HK-2 (cell line): Measurements from ENCODE around the gene SLC30A5.
"Not testable (repeated sequence)": the region's sequence is repeated elsewhere in the genome, so short reads cannot be mapped to it uniquely, and the experiment has no call there.

Experiments used
- DNase-seq: peaks from one replicate; pipeline ENCODE4 v3.0.0-alpha.2; 2018; ENCODE audit not compliant: unreplicated experiment

Gene SLC30A5

DNA sequence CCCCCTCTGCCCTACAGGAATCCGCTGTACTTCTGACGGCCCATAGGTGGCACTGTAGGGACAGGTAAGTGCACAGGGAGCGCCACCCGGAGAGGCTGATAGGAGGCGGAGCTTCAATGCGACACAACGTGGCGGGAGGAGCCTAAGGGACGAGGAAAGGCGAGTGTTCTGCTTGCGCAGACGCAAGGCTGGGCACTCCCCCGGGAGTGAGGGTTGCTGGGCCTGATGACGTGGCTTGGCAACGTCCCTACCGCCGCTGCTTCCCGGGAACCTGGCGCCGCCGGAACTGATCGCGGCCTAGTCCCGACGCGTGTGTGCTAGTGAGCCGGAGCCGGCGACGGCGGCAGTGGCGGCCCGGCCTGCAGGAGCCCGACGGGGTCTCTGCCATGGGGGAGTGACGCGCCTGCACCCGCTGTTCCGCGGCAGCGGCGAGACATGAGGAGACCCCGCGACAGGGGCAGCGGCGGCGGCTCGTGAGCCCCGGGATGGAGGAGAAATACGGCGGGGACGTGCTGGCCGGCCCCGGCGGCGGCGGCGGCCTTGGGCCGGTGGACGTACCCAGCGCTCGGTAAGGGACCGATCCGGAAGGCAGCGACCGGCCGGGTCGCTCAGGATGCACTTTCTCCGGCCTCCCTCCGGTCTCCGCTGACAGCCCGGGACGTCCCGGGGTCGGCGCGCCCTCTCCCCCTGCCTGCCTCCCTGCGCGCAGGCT, at the start of gene SLC30A5:
SLC30A5 (plus strand) TSS at position 244 of the 712 bp plus-strand sequence; CDS start at position 486, 242 bp downstream.
- DNase-seq = peak; percentile 96

DNA sequence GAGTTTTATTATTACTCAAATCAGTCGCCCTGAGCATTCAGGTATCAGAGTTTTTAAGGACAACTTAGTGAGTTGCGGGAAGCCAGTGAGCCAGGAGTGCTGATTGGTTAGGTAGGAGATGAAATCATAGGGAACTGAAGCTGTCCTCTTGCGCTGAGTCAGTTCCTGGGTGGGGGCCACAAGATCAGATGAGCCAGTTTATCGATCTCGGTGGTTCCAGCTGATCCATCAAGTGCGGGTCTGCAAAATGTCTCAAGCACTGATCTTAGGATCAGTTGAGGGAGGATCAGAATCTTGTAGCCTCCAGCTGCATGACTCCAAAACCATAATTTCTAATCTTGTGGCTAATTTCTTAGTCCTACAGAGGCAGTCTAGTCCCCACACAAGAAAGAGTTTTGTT, 48.6 kb upstream of the SLC30A5 start:
- not testable (repeated sequence) for DNase-seq

DNA sequence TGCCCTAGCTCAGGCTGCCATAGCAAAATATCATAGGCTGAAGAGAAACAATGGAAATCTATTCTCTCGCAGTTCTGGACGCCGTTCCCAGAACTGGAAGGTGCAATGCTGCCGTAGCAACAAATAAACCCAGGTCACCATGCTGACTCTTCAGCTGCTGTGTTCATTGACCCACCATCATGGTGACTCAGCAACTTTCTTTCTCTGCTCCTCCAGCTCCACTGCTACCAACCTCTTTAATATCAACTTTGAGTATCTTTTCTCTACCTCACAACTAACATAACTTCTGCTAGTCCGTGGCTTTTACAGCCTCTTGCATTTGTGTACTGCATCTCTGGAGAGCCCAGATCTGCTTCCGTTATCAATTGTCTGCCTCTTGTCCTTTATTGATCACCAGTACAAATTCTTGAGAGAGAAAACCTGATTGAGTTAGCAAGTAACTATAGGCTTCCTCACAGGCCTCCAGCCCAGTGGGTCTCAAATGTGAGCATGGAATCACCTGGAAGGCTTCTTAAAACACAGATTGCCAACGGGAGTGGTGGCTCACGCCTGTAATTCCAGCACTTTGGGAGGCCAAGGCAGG, 47.3 kb upstream of the SLC30A5 start:
- DNase-seq = peak; percentile 3

DNA sequence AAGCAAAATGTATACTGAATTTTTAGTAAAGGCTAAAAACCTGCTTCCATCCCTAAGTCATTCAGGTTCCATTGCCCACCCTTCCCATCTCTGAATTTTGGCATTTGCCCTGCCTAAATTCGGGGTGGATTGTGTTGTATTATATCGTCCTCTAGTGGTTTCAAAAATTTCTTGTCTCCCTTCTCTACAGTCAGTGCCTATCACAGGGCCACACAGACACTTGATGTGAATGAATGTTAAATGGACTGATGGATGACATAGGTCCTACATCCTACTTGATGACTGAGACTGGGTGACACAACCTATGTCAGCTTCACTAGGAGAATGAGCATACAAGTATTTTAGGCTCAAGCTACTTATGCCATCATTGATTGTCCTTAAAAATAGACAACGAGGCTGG, 45.6 kb upstream of the SLC30A5 start:
- no peak for DNase-seq

DNA sequence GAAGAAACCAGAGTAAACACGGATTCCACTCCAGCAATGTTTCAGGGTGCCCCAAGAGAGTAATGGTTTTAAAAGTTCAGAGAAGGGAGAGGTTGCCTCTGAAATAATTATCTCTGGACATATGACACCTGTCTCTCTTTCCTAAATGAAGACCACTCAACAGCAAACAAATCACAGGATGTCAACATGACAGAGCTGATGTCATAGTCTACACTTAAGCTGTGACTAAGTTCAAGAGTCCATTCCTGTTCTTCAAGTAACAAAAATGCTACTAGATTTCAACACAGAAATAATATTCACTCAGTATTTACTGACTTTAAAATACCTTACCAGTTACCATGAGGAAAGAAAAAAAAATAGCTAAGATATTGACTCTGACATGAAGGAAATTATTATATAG, 44.7 kb upstream of the SLC30A5 start:
- DNase-seq = no peak

DNA sequence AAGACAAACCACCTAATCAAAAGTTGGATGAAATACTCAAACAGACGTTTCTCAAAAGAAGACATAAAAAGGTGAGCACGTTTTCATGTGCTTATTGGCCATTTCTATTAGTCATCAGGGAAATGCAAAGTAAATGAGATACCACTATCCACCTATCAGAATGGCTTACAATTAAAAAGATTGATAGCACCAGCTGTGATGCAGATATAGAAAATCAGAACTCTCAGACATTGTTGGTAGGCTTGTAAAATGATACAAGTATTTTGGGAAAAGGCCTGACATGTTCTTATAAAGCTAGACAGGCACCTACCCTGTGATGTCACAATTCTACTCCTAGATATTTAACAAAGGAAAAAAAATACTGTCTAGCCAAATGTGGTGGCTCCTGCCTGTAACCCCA, 44.0 kb upstream of the SLC30A5 start:
- DNase-seq = no peak

DNA sequence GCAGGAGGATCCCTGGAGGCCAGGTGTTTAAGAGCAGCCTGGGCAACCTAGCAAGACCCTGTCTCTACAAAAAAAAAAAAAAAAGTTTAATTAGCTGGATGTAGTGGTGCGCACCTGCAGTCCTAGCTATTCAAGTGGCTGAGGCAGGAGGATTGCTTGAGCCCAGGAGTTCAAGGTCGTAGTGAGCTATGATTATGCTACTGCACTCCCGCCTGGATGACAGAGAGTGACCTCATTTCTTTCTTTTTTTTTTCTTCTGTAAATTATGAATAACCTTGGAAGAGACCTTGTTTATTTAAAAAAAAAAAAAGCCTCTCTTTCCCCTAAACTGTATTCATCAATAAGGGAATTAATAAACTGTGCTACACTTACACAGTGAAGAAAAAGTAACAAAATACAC, 43.6 kb upstream of the SLC30A5 start:
- no peak for DNase-seq

DNA sequence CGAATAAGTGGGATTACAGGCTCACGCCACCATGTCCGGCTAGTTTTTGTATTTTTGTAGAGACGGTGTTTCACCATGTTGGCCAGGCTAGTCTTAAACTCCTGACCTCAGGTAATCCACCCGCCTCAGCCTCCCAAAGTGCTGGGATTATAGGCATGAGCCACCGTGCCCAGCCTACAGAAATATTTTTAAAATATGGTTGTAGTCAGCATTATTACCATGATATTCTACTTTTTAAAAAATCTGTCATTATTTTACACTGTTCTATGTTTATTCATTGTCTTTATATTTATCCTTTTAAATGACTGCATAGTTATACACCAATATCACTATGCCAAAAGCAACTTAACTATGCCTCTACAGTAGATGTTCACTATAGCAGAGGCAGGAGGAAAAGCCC, 41.6 kb upstream of the SLC30A5 start:
- no peak for DNase-seq

DNA sequence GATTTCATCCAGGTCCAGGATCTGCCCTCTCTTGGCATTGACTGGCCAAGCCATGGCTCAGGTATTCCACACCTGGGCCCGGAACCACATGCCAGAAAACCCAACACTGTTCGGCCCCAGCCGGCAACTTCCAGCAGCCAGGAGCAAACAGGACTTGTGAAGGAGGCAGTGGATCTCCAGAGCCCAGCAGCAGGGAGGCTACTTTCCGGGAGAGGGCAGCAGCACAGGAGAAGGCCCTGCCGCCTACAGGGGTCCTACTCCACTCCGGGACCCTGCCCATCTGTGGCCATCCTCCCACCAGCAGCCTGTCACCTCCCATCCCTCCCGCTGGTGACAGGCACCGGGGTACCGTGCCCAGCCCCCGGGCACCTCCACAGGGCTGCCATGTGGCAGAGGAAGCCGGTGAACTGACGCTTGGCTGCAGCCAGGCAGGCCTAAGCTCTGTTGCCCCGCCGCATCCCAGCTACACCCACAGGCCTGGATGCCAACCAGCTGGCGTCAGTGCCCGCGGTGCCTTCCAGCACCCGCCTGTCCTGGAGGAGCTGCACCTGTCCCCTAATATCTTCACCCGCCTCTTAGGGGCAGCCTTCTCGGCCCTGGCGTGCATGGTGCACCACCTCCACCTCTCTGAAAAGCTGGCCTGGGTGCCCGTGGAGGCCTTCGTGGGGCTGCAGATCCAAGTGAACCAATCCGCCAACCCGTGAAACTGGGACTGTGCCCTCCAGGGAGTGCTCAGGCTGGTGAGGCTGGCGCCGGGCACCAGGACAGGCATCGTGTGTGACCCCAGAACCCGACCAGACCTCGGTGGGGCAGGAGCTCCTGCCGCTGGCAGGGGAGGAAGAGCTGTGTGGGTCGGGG, 18.9 kb upstream of the SLC30A5 start:
- no peak for DNase-seq

DNA sequence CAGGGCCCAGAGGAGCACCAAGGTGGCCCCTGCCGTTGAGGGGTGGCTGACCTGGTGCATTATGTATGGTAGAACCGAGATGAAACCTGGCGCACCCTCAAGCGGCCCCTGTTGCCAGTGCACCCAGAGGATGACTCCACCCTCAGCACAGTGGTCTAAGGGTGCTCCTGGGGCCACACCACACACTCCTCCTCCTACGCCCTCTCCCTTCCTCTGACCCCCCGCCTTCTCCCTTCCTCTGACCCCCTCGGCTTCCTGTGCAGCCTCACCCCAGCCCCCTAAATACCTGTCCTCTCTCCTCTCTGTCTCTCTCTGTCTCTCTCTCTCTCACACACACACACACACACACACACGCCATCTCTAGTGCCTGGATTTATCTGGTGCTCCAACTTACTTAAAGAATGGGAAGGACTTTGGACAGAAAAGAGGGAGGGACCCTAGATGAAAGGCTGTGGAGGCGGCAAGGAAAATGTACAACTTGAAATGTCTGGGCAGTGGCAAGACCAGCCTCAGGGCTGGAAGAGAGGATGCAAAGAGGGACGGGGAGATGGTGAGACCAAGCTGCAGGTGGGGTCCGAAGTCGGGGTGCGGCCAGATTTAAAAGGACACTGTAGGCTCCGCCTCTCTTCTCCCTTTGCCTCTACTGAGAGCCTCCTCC, 18.2 kb upstream of the SLC30A5 start:
- no peak for DNase-seq

DNA sequence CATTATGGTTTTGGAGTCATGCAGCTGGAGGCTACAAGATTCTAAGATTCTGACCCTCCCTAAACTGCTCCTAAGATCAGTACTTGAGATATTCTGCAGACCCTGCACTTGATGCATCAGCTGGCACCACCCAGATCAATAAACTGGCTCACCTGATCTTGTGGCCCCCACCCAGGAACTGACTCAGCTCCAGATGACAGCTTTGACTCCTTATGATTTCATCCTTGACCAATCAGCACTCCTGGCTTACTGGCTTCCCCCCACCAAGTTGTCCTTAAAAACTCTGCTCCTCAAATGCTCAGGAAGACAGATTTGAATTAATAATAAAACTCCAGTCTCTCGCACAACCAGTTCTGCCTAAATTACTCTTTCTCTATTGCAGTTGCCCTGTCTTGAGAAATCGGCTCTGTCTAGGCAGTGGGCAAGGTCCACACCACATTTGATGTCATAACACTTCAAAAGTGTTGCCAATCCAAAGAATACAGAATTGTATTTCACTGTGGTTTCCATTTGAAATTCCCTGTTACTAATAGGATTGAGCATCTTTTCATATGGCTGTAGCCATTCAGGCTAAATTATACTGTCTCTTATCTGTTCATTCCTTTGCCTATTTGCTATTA, 14.8 kb upstream of the SLC30A5 start:
- DNase-seq = no peak

DNA sequence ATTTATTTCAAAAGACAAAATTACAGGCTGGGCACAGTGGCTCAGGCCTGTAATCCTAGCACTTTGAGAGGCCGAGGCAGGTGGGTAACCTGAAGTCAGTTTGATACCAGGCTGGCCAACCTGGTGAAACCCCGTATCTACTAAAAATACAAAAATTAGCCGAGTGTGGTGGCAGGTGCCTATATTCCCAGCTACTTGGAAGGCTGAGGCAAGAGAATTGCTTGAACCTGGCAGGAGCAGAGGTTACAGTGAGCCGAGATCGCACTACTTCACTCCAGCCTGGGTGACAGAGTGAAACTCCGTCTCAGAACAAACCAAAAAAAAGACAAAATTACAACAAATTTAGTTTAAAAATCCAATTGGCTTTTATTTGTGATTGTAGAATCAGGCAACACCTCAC, 14.3 kb upstream of the SLC30A5 start:
- DNase-seq = no peak

DNA sequence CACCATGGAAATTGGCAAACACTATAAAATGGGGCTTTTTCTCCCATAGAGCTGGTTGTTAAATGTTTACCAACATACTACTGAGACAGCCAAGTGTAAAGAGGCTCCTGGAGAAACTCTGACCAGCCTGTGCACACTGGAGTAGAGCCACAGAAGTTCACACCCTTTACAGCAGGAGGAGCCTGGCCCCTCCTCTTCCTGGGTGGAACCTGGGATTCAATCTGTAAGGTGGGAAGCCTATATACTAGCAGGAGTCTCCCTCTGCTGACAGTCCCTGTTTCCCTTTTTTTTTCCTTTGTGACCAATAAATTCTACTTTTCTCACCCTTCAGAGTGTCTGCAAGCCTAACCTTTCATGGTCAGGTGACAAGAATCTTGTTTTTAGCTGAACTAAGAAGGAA, 10.4 kb upstream of the SLC30A5 start:
- peak; percentile 11 for DNase-seq

DNA sequence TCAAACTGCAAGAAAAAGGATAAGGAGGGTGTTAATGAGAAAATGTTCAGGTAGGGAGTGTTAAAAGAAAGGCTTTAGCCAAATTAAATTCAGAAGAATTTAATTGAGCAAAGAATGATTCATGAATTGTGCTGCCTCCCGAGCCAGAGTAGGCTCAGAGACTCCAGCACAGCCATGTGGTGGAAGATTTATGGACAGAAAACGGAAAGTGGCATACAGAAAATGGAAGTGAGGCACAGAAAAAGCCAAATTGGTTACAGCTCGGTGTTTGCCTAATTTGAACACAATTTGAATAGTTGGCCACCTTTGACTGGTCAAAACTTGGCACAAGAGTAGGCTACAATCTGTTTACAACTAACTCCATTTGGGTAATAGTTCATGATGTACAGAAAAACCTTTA, 9.6 kb upstream of the SLC30A5 start:
- no peak for DNase-seq

DNA sequence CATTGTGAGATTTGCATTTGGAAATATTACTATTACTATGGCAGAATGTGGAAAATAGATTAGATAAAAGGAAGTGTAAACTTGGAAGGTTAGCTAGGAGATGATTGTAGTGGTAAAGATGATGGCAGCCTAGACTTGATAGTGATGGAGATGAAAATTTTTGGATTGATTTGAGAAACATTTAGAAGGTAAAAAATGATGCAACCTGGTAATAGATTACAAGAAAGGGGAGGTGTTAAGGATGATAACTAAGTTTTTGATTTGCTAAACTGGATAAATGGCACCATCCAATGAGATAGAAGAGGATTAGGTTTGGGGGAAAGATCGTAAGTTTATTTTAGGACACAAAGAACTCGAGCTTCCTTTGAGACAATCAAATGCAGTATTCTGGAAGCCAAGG, 8.9 kb upstream of the SLC30A5 start:
- no peak for DNase-seq

DNA sequence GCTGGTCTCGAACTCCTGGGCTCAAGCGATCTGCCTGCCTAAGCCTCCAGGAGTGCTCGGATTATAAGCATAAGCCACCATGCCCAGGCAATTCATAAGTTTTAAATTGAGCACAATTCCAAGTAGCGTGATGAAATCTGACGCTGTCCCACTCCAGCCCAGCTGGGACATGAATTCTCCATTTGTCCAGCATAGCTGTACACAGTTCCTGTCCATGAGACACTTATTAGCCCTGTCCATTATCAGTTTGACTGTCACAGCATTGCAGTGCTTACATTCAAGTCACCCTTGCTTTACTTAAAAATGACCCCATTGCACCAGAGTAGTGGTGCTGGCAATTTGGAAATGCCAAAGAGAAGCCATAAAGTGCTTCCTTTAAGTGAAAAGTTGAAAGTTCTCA, 7.6 kb upstream of the SLC30A5 start:
- no peak for DNase-seq

DNA sequence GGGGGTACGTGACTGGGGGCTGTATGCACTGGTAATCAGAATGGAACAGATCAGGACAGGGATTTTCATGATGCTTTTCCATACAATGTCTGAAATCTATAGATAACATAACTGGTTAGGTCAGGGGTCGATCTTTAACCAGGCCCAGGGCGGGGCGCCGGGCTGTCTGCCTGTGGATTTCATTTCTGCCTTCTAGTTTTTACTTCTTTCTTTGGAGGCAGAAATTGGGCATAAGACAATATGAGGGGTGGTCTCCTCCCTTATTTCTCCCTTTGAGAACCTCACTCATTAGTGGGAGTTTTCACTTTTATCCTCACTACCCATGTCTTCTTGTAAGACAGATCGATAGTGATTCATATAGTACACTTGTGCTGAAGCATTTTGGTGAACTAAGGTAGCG, 5.8 kb upstream of the SLC30A5 start:
- DNase-seq = not testable (repeated sequence)

DNA sequence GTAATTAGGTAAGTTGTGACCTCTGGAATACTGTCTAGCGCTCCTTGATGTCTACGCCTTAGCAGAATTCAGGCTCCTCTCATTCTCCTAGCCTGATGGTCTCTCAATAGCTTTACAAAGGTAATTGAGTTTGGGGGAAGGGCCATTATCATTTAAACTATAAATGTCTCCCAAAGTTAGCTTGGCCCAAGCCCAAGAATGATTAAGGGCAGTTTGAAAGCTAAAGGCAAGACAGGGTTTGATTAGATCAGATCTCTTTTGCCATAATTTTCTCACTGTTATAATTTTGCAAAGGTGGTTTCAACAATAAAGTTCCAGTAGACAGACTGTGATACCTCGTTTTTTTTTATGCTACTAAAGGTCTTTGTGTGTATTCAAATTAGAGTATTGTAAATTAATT, 3.7 kb upstream of the SLC30A5 start:
- DNase-seq = no peak

DNA sequence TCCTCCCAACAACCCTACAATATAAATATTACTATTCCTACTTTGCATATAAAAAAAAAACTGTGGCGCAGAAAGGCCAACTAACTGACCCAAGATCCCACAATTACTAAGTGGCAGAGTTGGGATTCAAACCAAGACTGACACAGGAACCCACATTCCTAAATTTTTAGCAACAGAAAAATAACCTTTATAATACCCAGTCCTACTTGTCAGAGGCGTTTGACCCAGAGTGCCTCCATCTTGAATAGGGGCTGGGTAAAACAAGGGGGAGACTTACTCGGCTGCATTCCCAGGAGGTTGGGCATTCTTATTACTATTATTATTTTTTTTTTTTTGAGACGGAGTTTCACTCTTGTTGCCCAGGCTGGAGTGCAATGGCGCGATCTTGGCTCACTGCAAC, 2.0 kb upstream of the SLC30A5 start:
- DNase-seq = no peak

DNA sequence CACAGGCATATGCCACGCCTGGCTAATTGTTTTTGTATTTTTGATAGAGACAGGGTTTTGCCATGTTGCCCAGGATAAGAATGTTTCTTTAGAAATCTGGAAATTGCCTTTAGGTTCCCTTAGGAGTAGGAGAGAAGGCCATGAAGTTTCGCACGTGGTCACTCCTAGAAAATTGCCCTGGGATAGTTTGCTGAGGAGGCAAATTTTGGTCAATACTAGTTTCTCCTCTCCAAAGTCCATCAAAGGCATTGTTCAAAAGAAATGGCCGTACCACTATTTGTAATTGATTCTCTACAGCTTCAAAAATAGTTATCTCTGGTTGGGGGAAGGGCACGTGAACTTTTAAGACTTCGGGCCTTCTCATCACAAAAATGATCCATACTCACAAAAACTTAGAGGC, 845 bp upstream of the SLC30A5 start:
- DNase-seq = no peak

DNA sequence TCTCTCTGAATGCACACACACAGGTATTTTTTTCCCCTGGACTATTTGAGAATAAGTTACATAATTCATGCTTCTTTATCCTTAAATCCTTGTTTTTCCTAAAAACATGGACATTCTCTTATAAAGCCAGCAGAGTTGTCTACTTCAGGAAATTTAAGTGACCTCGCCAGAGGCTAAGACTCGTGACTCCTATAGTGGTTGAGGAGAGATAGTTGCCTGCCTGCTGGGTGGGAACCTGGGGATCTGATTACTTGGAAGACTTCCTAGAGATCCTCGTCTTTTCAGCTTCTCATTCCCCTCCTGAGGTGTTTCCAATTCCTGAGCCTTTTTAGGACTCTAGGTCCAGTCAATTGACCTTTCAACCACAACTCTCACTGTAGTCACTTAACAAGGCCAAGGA, 5.5 kb downstream of the SLC30A5 start:
- no peak for DNase-seq

DNA sequence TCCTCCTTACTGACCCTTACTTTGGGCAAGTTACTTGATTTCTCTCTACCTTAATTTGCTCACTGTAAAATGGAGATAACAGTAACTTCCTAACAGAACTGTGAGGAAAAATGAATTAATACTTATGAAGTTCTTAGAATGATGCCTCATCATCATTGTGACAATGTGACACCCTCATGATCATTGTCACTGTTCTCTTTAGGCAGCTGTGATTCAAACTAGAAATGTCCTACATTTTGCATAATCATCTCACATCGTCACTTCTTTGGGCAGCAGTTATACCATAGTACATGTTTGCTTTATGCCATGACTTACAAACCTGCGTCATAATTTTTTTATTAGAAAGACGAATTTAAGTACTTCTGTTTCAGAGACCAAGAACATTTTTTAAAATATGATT, 9.7 kb downstream of the SLC30A5 start:
- no peak for DNase-seq
